Activated CD4-positive, alpha-beta memory T cell treated with anti-CD3 and anti-CD28 coated beads for 36 hours (primary cell): ENCODE results near the gene PDHB. TPM values are rescaled to one million over a fixed set of nuclear protein-coding genes. Genes with fewer than 3 reads are reported as not detected.

Experiments used
- total RNA-seq, 2 experiments: library from RNA; stranded (reverse); gene quantifications; one replicate each; pipeline ENCODE4 v1.2.3, GENCODE V29; 2021

The PDHB gene
- total RNA-seq, 2 experiments from 2014 or later: 55.6 to 56.3 TPM

Other genes starting within 250 kb of the PDHB start
- not detected for gene DNASE1L3, start 222.9 kb downstream of the PDHB start, total RNA-seq
- gene ABHD6, start 196.0 kb downstream of the PDHB start, total RNA-seq: 1 to 10 TPM; 3.9 to 4.1 TPM
- gene RPP14, start 127.6 kb downstream of the PDHB start, total RNA-seq: 10 to 100 TPM; 14.0 to 15.4 TPM
- 1 to 10 TPM; 7.6 to 9.5 TPM for gene HTD2, start 127.3 kb downstream of the PDHB start, total RNA-seq
- 10 to 100 TPM; 40.9 to 45.4 TPM for gene PXK, start 100.9 kb downstream of the PDHB start, total RNA-seq
- gene KCTD6, start 58.3 kb upstream of the PDHB start, total RNA-seq: 1 to 10 TPM; 8.0 to 8.6 TPM
- gene ACOX2, start 103.4 kb upstream of the PDHB start, total RNA-seq: not detected
- gene FAM107A, start 143.6 kb upstream of the PDHB start, total RNA-seq: not detected
- not detected for gene FAM3D, start 232.9 kb upstream of the PDHB start, total RNA-seq